Sciatic nerve (tissue), 2 donors: ENCODE measurements around the gene MIXL1. TPM values are rescaled to one million over a fixed set of nuclear protein-coding genes. Genes with fewer than 3 reads are reported as not detected.
A peak's percentile ranks its signal among the peaks of the same experiment; 100 is the strongest.
"Not testable (repeated sequence)": the region's sequence is repeated elsewhere in the genome, so short reads cannot be mapped to it uniquely, and the experiment has no call there.

ENCODE experiments used
- ATAC-seq: fragments of 200-7000 bp; cut with Tn5 transposase; one replicate; pipeline ENCODE4 v1.9.1; 2020; ENCODE audit warnings: mild to moderate bottlenecking, moderate library complexity
- DNase-seq: peaks from one replicate; pipeline ENCODE4 v3.0.0-alpha.2; 2020; ENCODE audit warnings: low spot score
- intact Hi-C: fragments of 100-400 bp; cut with DNase I; formaldehyde crosslinking; loops from one replicate; pipeline ENCODE4 v1.14.2; 2022
- total RNA-seq: library from RNA; stranded (reverse); fragmentation: NEBNext Ultra II Directional; extraction: Animal tissue kit (Norgen Biotek cat#: 25700); gene quantifications from one replicate; pipeline ENCODE4 v1.2.1, GENCODE V29; 2021
- donor health status: DM: no; HTN: no; CAD: no.
- donor health status: DM: no; HTN: no; CAD: no.

The MIXL1 gene
- not detected for total RNA-seq

GRCh38 chr1:226223157-226223785 is at the start of gene MIXL1:
TSS of gene MIXL1 (plus strand) at chr1:226223664. CDS start at chr1:226223682, 18 bp downstream.
- DNase-seq, result no peak
- intact Hi-C loops, result no loop called here
- peak; percentile 20 for ATAC-seq

- DNase-seq, result no peak
- no peak for ATAC-seq
- intact Hi-C loops, result no loop called here
Observed at GRCh38 chr1:226176870-226177269, 46.6 kb upstream of the MIXL1 start.

- peak; percentile 66 for DNase-seq
- peak; percentile 63 for ATAC-seq
- intact Hi-C loops, result no loop called here
Observed at GRCh38 chr1:226181996-226182714, 41.3 kb upstream of the MIXL1 start.

GRCh38 chr1:226185141-226186036 is 38.1 kb upstream of the MIXL1 start:
- intact Hi-C loops, result no loop called here
- no peak for ATAC-seq
- no peak for DNase-seq

- intact Hi-C loops, result no loop called here
- DNase-seq (peak; percentile 94), ATAC-seq (peak; percentile 97)
Observed at GRCh38 chr1:226186124-226187018, 37.1 kb upstream of the MIXL1 start, which contains the start of gene ACBD3. TSS of gene ACBD3 (minus strand) at chr1:226186741. CDS start at chr1:226186675, 66 bp downstream.

- ATAC-seq (no peak), DNase-seq (no peak)
- intact Hi-C loops, result no loop called here
Observed at GRCh38 chr1:226187019-226187322, 36.5 kb upstream of the MIXL1 start.

- no peak for DNase-seq
- intact Hi-C loops, result no loop called here
- no peak for ATAC-seq
Observed at GRCh38 chr1:226187380-226187779, 36.1 kb upstream of the MIXL1 start.

- no peak for ATAC-seq
- no peak for DNase-seq
- intact Hi-C loops, result no loop called here
Observed at GRCh38 chr1:226195144-226195543, 28.3 kb upstream of the MIXL1 start.

- ATAC-seq, result no peak
- intact Hi-C loops, result loop anchor here (2.0 kb wide), 1 partner anchor 269 kb away; no protein-coding TSS in a partner anchor
- DNase-seq, result no peak
Observed at GRCh38 chr1:226199971-226200370, 23.5 kb upstream of the MIXL1 start.

GRCh38 chr1:226201029-226201593 is 22.4 kb upstream of the MIXL1 start:
- intact Hi-C loops, result loop anchor here (2.0 kb wide), 1 partner anchor 268 kb away; no protein-coding TSS in a partner anchor
- DNase-seq, result no peak
- no peak for ATAC-seq

- no peak for ATAC-seq
- DNase-seq, result no peak
- intact Hi-C loops, result no loop called here
Observed at GRCh38 chr1:226202246-226202645, 21.2 kb upstream of the MIXL1 start.

GRCh38 chr1:226202666-226203065 is 20.8 kb upstream of the MIXL1 start:
- DNase-seq, intact Hi-C loops, ATAC-seq: not testable (repeated sequence)

- ATAC-seq (no peak), DNase-seq (no peak)
- intact Hi-C loops, result no loop called here
Observed at GRCh38 chr1:226203240-226203639, 20.2 kb upstream of the MIXL1 start.

- DNase-seq (no peak), ATAC-seq (no peak)
- intact Hi-C loops, result no loop called here
Observed at GRCh38 chr1:226203655-226204054, 19.8 kb upstream of the MIXL1 start.

- DNase-seq, result no peak
- intact Hi-C loops, result no loop called here
- no peak for ATAC-seq
Observed at GRCh38 chr1:226204198-226204597, 19.3 kb upstream of the MIXL1 start.

- intact Hi-C loops, result no loop called here
- no peak for DNase-seq
- ATAC-seq, result no peak
Observed at GRCh38 chr1:226207048-226207447, 16.4 kb upstream of the MIXL1 start.

GRCh38 chr1:226209307-226210059 is 14.0 kb upstream of the MIXL1 start:
- no peak for ATAC-seq
- intact Hi-C loops, result no loop called here
- no peak for DNase-seq
